Astrocyte (in vitro differentiated cells and primary cell): ENCODE data around the gene SHC1. TPM values are rescaled to one million over a fixed set of nuclear protein-coding genes. Genes with fewer than 3 reads are reported as not detected.

Source experiments
- DNase-seq: peaks from one replicate; pipeline ENCODE4 v3.0.0-alpha.2; 2010; ENCODE audit warnings: low read depth
- FAIRE-seq: peaks from 2 replicates; lab custom pipeline; 2011; peaks lifted over from hg19 to GRCh38; lab: Jason Lieb, UNC
- H2AFZ ChIP-seq: 2 replicates; pipeline ENCODE4 v1.6.0; 2012; ENCODE audit warnings: low read depth, low read length, inconsistent platforms
- H3K27ac ChIP-seq: 2 replicates; pipeline ENCODE4 v1.5.1; 2011; ENCODE audit warnings: low read depth, low read length, inconsistent platforms
- H3K27me3 ChIP-seq: 2 replicates; pipeline ENCODE4 v1.6.0; 2011; ENCODE audit warnings: low read length, inconsistent platforms; ENCODE audit not compliant: insufficient read depth
- H3K36me3 ChIP-seq: 2 replicates; pipeline ENCODE4 v1.5.1; 2011; ENCODE audit warnings: low read length, inconsistent platforms; ENCODE audit not compliant: insufficient read depth
- H3K4me1 ChIP-seq: 2 replicates; pipeline ENCODE4 v1.5.1; 2011; ENCODE audit warnings: low read length, inconsistent platforms; ENCODE audit not compliant: insufficient read depth
- H3K4me2 ChIP-seq: 2 replicates; pipeline ENCODE4 v1.6.0; 2012; ENCODE audit warnings: low read length, inconsistent platforms
- H3K4me3 ChIP-seq: 2 replicates; pipeline ENCODE4 v1.5.1; 2011; ENCODE audit warnings: low read depth, mild to moderate bottlenecking, low read length, inconsistent platforms; ENCODE audit not compliant: insufficient read depth
- H3K79me2 ChIP-seq: 2 replicates; pipeline ENCODE4 v1.6.0; 2012; ENCODE audit warnings: mild to moderate bottlenecking, low read length, inconsistent platforms; ENCODE audit not compliant: insufficient read depth
- H3K9ac ChIP-seq: 2 replicates; pipeline ENCODE4 v1.6.0; 2012; ENCODE audit warnings: mild to moderate bottlenecking, low read length, inconsistent platforms
- H3K9me3 ChIP-seq: 2 replicates; pipeline ENCODE4 v1.5.1; 2012; ENCODE audit warnings: low read depth, mild to moderate bottlenecking, low read length, inconsistent platforms; ENCODE audit not compliant: insufficient read depth
- H4K20me1 ChIP-seq: 2 replicates; pipeline ENCODE4 v1.6.0; 2012; ENCODE audit warnings: low read length, inconsistent platforms; ENCODE audit not compliant: insufficient read depth
- H3K27ac Mint-ChIP-seq: one replicate; pipeline ENCODE4 v1.8.0; 2021; ENCODE audit warnings: mild to moderate bottlenecking, mixed read lengths; ENCODE audit not compliant: unreplicated experiment
- H3K27me3 Mint-ChIP-seq: one replicate; pipeline ENCODE4 v1.8.0; 2021; ENCODE audit warnings: low read depth, mixed read lengths; ENCODE audit not compliant: unreplicated experiment
- H3K36me3 Mint-ChIP-seq: one replicate; pipeline ENCODE4 v1.8.0; 2021; ENCODE audit warnings: low read depth, mixed read lengths; ENCODE audit not compliant: unreplicated experiment
- H3K4me1 Mint-ChIP-seq: one replicate; pipeline ENCODE4 v1.8.0; 2021; ENCODE audit warnings: low read depth, mixed read lengths; ENCODE audit not compliant: unreplicated experiment
- H3K4me3 Mint-ChIP-seq: one replicate; pipeline ENCODE4 v1.8.0; 2021; ENCODE audit warnings: mild to moderate bottlenecking, moderate library complexity, mixed read lengths; ENCODE audit not compliant: unreplicated experiment
- H3K9me3 Mint-ChIP-seq: one replicate; pipeline ENCODE4 v1.8.0; 2021; ENCODE audit warnings: mild to moderate bottlenecking, mixed read lengths; ENCODE audit not compliant: unreplicated experiment
- EZH2 ChIP-seq: IDR thresholded peaks from 2 replicates; pipeline ENCODE4 v1.6.1; 2012; ENCODE audit warnings: mild to moderate bottlenecking, low read length, inconsistent platforms; ENCODE audit not compliant: insufficient read depth
- total RNA-seq: library from RNA; stranded (reverse); gene quantifications from 2 replicates; pipeline ENCODE4 v1.2.1, GENCODE V29; 2021
- TF ChIP-seq, protein P1 (sequence below): IDR thresholded peaks from 2 replicates; pipeline ENCODE4 v1.5.1; 2011; ENCODE audit warnings: low read depth, mild to moderate bottlenecking, inconsistent platforms, low read length, moderate library complexity; ENCODE audit not compliant: insufficient read depth

The SHC1 gene
- total RNA-seq, 1 donor from 2014 or later: 397 TPM

DNA sequence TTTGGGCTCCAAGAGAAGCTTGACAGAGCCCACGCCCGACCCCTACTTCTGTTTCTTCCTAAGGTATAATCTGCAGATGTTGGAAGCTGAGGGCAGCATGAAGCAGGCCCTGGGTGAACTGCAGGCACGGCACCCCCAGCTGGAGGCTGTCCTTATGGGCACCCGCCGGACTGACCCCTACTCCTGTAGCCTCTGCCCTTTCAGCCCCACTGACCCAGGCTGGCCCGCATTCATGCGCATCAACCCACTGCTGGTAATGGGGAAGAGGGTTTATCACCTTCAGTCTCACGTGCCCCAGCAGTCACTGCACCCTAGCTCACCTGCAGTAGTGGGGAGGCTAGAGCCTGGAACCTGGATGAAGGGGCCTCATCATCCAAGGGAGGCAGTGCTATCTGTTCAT, 19.7 kb upstream of the SHC1 start:
- H2AFZ ChIP-seq: no peak overlapping the region
- FAIRE-seq (no peak), DNase-seq (no peak)
- H3K27ac ChIP-seq: no peak overlapping the region
- H4K20me1 ChIP-seq: peaks cover 29% of the 10 kb centered on the region
- H3K4me3 ChIP-seq: no peak overlapping the region
- Mint-ChIP-seq H3K27me3 (no peaks in the 10 kb centered on the region), H3K4me1 (peaks cover 20% of the 10 kb centered on the region), H3K4me3 (no peak overlapping the region), H3K36me3 (peaks cover 9% of the 10 kb centered on the region), H3K9me3 (no peaks in the 10 kb centered on the region), H3K27ac (no peak overlapping the region)
- peaks cover 37% of the 10 kb centered on the region for H3K79me2 ChIP-seq
- no peak overlapping the region for H3K4me2 ChIP-seq
- H3K9me3 ChIP-seq: no peaks in the 10 kb centered on the region
- no peak overlapping the region for H3K9ac ChIP-seq
- H3K27me3 ChIP-seq: no peaks in the 10 kb centered on the region
- peaks cover 7% of the 10 kb centered on the region for H3K4me1 ChIP-seq
- TF ChIP-seq EZH2: no peak
- TF ChIP-seq, protein P1, sequence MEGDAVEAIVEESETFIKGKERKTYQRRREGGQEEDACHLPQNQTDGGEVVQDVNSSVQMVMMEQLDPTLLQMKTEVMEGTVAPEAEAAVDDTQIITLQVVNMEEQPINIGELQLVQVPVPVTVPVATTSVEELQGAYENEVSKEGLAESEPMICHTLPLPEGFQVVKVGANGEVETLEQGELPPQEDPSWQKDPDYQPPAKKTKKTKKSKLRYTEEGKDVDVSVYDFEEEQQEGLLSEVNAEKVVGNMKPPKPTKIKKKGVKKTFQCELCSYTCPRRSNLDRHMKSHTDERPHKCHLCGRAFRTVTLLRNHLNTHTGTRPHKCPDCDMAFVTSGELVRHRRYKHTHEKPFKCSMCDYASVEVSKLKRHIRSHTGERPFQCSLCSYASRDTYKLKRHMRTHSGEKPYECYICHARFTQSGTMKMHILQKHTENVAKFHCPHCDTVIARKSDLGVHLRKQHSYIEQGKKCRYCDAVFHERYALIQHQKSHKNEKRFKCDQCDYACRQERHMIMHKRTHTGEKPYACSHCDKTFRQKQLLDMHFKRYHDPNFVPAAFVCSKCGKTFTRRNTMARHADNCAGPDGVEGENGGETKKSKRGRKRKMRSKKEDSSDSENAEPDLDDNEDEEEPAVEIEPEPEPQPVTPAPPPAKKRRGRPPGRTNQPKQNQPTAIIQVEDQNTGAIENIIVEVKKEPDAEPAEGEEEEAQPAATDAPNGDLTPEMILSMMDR: no peak
- peaks cover 24% of the 10 kb centered on the region for H3K36me3 ChIP-seq

DNA sequence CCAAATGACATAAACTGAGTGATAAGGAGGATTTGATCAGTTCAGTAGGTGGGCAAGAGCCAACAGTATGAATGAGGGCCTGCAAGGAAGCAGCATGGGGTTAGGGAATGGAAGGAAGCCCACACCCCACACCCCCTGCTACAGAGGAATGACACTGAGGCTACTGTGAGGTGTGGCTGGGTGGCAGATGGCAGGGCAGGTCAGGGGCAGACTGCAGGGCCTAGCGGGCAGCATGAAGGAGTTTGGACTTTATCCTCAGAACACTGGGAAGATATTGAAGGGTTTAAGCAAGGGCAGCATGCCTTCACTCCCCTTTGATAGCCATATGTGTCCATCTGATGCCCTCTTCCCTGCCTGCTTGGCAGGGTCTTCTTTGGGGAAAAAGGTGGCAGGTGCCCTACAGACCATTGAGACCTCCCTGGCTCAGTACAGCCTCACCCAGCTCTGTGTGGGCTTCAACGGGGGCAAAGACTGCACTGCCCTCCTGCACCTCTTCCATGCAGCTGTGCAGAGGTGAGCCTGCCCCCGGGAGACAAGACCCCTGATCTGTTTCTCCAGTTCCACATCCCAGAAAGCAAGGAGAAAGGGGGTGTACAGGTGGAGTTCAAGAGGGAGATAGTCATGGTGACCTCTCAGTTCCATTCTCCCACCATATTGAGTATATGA, 18.8 kb upstream of the SHC1 start:
- H3K79me2 ChIP-seq: peaks cover 46% of the 10 kb centered on the region
- TF ChIP-seq EZH2: no peak
- TF ChIP-seq, protein P1: no peak
- no peak overlapping the region for H3K27ac Mint-ChIP-seq
- H3K4me3 Mint-ChIP-seq: peak overlapping the region; percentile 40
- H3K36me3 Mint-ChIP-seq: peaks cover 9% of the 10 kb centered on the region
- DNase-seq (no peak), FAIRE-seq (no peak)
- H3K36me3 ChIP-seq: peaks cover 24% of the 10 kb centered on the region
- no peaks in the 10 kb centered on the region for H3K9me3 ChIP-seq
- no peak overlapping the region for H3K4me3 ChIP-seq
- no peaks in the 10 kb centered on the region for H3K27me3 Mint-ChIP-seq
- H3K27ac ChIP-seq: no peak overlapping the region
- H3K9me3 Mint-ChIP-seq: no peaks in the 10 kb centered on the region
- H3K4me1 ChIP-seq: peaks cover 7% of the 10 kb centered on the region
- H3K4me1 Mint-ChIP-seq: peaks cover 19% of the 10 kb centered on the region
- H4K20me1 ChIP-seq: peaks cover 29% of the 10 kb centered on the region
- H2AFZ ChIP-seq: no peak overlapping the region
- no peak overlapping the region for H3K4me2 ChIP-seq
- no peaks in the 10 kb centered on the region for H3K27me3 ChIP-seq
- no peak overlapping the region for H3K9ac ChIP-seq
